PC-3 (cell line): Measurements from ENCODE around the gene UFC1. TPM values are rescaled to one million over a fixed set of nuclear protein-coding genes. Genes with fewer than 3 reads are reported as not detected.
A peak's percentile ranks its signal among the peaks of the same experiment; 100 is the strongest.

Source experiments
- ATAC-seq: fragments of 200-7000 bp; cut with Tn5 transposase; 2 replicates; pipeline ENCODE4 v1.9.1; 2020; ENCODE audit warnings: mild to moderate bottlenecking, moderate library complexity
- BruUV-seq: library from RNA; stranded (reverse); fragments of 400-500 nt; replicated peaks from 2 replicates; lab custom pipeline; 2021; lab: Mats Ljungman, UMichigan
- CTCF ChIA-PET: fragments of 300-600 bp; sonication (Branson Sonifier 250); formaldehyde crosslinking; loops from one replicate; lab custom pipeline; 2022; ENCODE audit warnings: antibody characterized with exemption; lab: Charles Lee
- POLR2A ChIA-PET: fragments of 300-600 bp; sonication (Branson Sonifier 250); formaldehyde crosslinking; loops from one replicate; lab custom pipeline; 2022; ENCODE audit warnings: antibody characterized with exemption; ENCODE audit not compliant: unreplicated experiment; lab: Charles Lee
- DNase-seq: peaks from one replicate; pipeline ENCODE4 v3.0.0-alpha.2; 2015
- H2AFZ ChIP-seq: fragments of 300-600 bp; sonication (generic); 2 replicates; pipeline ENCODE4 v1.6.0; 2016; ENCODE audit warnings: antibody characterized with exemption, low read length
- H3F3A ChIP-seq: fragments of 300-600 bp; sonication (generic); one replicate; pipeline ENCODE4 v1.6.0; 2017; ENCODE audit warnings: antibody characterized with exemption, low read length, control low read depth, mild to moderate bottlenecking; ENCODE audit not compliant: unreplicated experiment
- H3K27ac ChIP-seq: fragments of 300-600 bp; sonication (generic); 2 replicates; pipeline ENCODE4 v1.5.1; 2016; ENCODE audit warnings: mild to moderate bottlenecking, low read length
- H3K27me3 ChIP-seq: fragments of 300-600 bp; sonication (generic); 2 replicates; pipeline ENCODE4 v1.6.1; 2016; ENCODE audit warnings: low read length, mixed read lengths
- H3K36me3 ChIP-seq: fragments of 300-600 bp; sonication (generic); 2 replicates; pipeline ENCODE4 v1.6.1; 2016; ENCODE audit warnings: low read depth, mixed run types, low read length, mixed read lengths
- H3K4me1 ChIP-seq: fragments of 300-600 bp; sonication (generic); 2 replicates; pipeline ENCODE4 v1.5.1; 2016; ENCODE audit warnings: low read length; ENCODE audit not compliant: insufficient read depth
- H3K4me2 ChIP-seq: fragments of 300-600 bp; sonication (generic); 2 replicates; pipeline ENCODE4 v1.6.0; 2016; ENCODE audit warnings: low read length
- H3K4me3 ChIP-seq: fragments of 300-600 bp; sonication (generic); 2 replicates; pipeline ENCODE4 v1.5.1; 2016; ENCODE audit warnings: mild to moderate bottlenecking, low read length, mixed read lengths
- H3K79me2 ChIP-seq: fragments of 300-600 bp; sonication (generic); 2 replicates; pipeline ENCODE4 v1.6.1; 2017; ENCODE audit warnings: low read length, mixed read lengths
- H3K9ac ChIP-seq: fragments of 300-600 bp; sonication (generic); 2 replicates; pipeline ENCODE4 v1.6.0; 2016; ENCODE audit warnings: mild to moderate bottlenecking, low read length
- H3K9me2 ChIP-seq: fragments of 300-600 bp; sonication (generic); replicated peaks from 2 replicates; pipeline ENCODE4 v1.6.1; 2016; ENCODE audit warnings: mixed run types, low read length, mixed read lengths
- H3K9me3 ChIP-seq: fragments of 300-600 bp; sonication (generic); 2 replicates; pipeline ENCODE4 v1.6.1; 2016; ENCODE audit warnings: low read length, mixed read lengths
- H4K20me1 ChIP-seq: fragments of 300-600 bp; sonication (generic); 2 replicates; pipeline ENCODE4 v1.6.1; 2016; ENCODE audit warnings: low read length, mixed read lengths
- EZH2 ChIP-seq: fragments of 300-600 bp; sonication (generic); IDR thresholded peaks from one replicate; pipeline ENCODE4 v1.6.1; 2017; ENCODE audit warnings: antibody characterized with exemption, mild to moderate bottlenecking, low read length; ENCODE audit not compliant: unreplicated experiment
- EZH2phosphoT487 ChIP-seq: fragments of 300-600 bp; sonication (generic); IDR thresholded peaks from 2 replicates; pipeline ENCODE4 v1.6.1; 2018; ENCODE audit warnings: mild to moderate bottlenecking, antibody characterized with exemption, low read length, borderline replicate concordance
- intact Hi-C: fragments of 100-400 bp; cut with micrococcal nuclease; formaldehyde crosslinking; loops from 2 replicates; pipeline ENCODE4 v1.9.0; 2023
- total RNA-seq: library from RNA; depleted of rRNA; stranded (reverse); fragments of >200 nt; gene quantifications from 2 replicates; pipeline ENCODE4 v1.2.3, GENCODE V29; 2014
- TF ChIP-seq, protein P1 (sequence below): fragments of 300-600 bp; sonication (generic); conservative IDR thresholded peaks from 2 replicates; pipeline ENCODE4 v1.5.1; 2017; ENCODE audit warnings: antibody characterized with exemption, low read depth, mild to moderate bottlenecking, low read length

UFC1 gene
- total RNA-seq, 1 experiment from 2014 or later = 113 TPM

DNA sequence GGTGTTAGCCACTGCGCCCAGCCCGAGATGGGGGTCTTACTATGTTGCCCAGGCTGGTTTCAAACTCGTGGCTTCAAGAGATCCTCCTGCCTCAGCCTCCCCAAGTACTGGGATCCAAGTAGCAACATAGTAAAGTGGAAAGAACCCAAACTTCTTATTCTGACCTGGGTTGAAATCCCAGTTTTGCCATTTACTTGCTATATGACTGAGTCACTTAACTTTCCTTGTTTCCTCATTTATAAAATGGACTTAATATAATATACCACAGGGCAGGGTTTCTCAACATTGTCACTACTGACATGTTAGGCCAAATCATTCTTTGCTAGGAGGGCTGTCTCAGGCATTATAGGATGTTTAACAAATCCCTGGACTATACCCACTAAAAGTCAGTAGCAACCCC, 42.7 kb upstream of the UFC1 start:
- Histone ChIP-seq H3K27ac (no peak overlapping the region), H3K9me3 (no peaks in the 10 kb centered on the region), H3K4me3 (no peak overlapping the region), H4K20me1 (peaks cover 55% of the 10 kb centered on the region), H3K9me2 (no peaks in the 10 kb centered on the region), H3F3A (peaks cover 4% of the 10 kb centered on the region), H3K27me3 (no peaks in the 10 kb centered on the region), H3K4me1 (peaks cover 26% of the 10 kb centered on the region), H3K9ac (no peak overlapping the region), H3K36me3 (peaks cover 39% of the 10 kb centered on the region), H3K4me2 (no peak overlapping the region), H2AFZ (no peak overlapping the region), H3K79me2 (peaks cover 96% of the 10 kb centered on the region)
- CTCF ChIA-PET = no interaction called here
- ATAC-seq (no peak), DNase-seq (no peak)
- intact Hi-C loops = loop anchor here (10.0 kb wide), 1 partner anchor 86 kb away; the partner anchor contains the start of gene F11R
- POLR2A ChIA-PET = no interaction called here
- BruUV-seq = no TSS peak
- TF ChIP-seq EZH2 = no peak

DNA sequence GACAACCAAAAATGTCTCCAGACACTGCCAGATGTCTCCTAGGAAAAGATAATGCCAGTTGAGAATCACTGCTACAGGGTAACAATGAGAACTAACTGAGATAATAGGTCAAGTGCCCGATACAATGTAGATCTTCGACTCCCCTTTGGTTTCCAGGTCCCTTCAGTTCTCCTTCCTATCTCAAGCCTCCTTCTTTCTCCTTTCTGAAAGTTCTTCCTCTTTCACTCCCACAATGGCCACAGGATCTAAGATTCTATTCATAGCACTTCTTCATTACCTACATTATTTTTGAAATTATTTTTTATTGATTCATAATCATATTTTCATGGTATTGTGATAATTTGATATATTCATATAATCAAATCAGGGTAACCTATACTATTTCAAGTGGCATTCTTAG, 42.3 kb upstream of the UFC1 start:
- intact Hi-C loops = loop anchor here (10.0 kb wide), 1 partner anchor 87 kb away; the partner anchor contains the start of gene F11R
- Histone ChIP-seq H4K20me1 (peaks cover 53% of the 10 kb centered on the region), H2AFZ (no peak overlapping the region), H3K4me1 (peaks cover 30% of the 10 kb centered on the region), H3K9ac (no peak overlapping the region), H3K9me3 (no peaks in the 10 kb centered on the region), H3K4me2 (no peak overlapping the region), H3F3A (peaks cover 4% of the 10 kb centered on the region), H3K9me2 (no peaks in the 10 kb centered on the region), H3K27me3 (no peaks in the 10 kb centered on the region), H3K36me3 (peaks cover 36% of the 10 kb centered on the region), H3K79me2 (peaks cover 96% of the 10 kb centered on the region), H3K4me3 (no peak overlapping the region), H3K27ac (no peak overlapping the region)
- ChIA-PET CTCF (no interaction called here), POLR2A (interaction anchor here (0.5 kb wide), 1 partner anchor 115 kb away, joined by 4 read pairs; no protein-coding TSS in a partner anchor)
- no TSS peak for BruUV-seq
- ATAC-seq = no peak
- DNase-seq = no peak
- TF ChIP-seq EZH2phosphoT487 (no peak), EZH2 (no peak)
- TF ChIP-seq, protein P1, sequence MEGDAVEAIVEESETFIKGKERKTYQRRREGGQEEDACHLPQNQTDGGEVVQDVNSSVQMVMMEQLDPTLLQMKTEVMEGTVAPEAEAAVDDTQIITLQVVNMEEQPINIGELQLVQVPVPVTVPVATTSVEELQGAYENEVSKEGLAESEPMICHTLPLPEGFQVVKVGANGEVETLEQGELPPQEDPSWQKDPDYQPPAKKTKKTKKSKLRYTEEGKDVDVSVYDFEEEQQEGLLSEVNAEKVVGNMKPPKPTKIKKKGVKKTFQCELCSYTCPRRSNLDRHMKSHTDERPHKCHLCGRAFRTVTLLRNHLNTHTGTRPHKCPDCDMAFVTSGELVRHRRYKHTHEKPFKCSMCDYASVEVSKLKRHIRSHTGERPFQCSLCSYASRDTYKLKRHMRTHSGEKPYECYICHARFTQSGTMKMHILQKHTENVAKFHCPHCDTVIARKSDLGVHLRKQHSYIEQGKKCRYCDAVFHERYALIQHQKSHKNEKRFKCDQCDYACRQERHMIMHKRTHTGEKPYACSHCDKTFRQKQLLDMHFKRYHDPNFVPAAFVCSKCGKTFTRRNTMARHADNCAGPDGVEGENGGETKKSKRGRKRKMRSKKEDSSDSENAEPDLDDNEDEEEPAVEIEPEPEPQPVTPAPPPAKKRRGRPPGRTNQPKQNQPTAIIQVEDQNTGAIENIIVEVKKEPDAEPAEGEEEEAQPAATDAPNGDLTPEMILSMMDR = no peak

DNA sequence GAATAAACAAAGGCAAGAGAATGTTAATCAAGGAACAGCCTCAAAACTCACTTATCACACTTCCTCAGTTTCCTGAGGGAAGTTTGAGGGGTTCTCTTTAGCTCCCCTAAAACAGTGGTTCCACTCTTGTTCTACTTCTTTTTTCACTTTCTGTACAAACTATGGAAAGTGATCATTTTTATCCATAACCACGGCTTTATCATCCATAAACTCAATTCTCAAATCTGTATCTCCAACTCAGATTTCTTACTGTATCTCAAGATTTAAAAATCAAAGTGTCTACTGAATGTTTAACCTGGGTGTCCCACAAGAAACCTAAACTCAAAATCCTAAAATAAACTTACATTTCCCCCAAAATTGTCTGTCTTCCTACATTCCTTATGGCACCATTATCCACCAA, 39.9 kb upstream of the UFC1 start:
- no TSS peak for BruUV-seq
- ATAC-seq = no peak
- Histone ChIP-seq H3K4me2 (peak overlapping the region; percentile 46), H3K79me2 (peaks cover 95% of the 10 kb centered on the region), H3K9me2 (no peaks in the 10 kb centered on the region), H3K4me3 (no peak overlapping the region), H3F3A (peaks cover 4% of the 10 kb centered on the region), H4K20me1 (peaks cover 48% of the 10 kb centered on the region), H3K9ac (no peak overlapping the region), H3K27me3 (no peaks in the 10 kb centered on the region), H3K27ac (no peak overlapping the region), H2AFZ (no peak overlapping the region), H3K4me1 (peaks cover 39% of the 10 kb centered on the region), H3K36me3 (peaks cover 33% of the 10 kb centered on the region), H3K9me3 (no peaks in the 10 kb centered on the region)
- DNase-seq = no peak
- ChIA-PET POLR2A (no interaction called here), CTCF (no interaction called here)
- TF ChIP-seq EZH2 (no peak), EZH2phosphoT487 (no peak)
- TF ChIP-seq, protein P1 = no peak
- intact Hi-C loops = loop anchor here (10.0 kb wide), 1 partner anchor 89 kb away; the partner anchor contains the start of gene F11R
